ENCODE data around the gene ISM1.

Gene ISM1

DNA sequence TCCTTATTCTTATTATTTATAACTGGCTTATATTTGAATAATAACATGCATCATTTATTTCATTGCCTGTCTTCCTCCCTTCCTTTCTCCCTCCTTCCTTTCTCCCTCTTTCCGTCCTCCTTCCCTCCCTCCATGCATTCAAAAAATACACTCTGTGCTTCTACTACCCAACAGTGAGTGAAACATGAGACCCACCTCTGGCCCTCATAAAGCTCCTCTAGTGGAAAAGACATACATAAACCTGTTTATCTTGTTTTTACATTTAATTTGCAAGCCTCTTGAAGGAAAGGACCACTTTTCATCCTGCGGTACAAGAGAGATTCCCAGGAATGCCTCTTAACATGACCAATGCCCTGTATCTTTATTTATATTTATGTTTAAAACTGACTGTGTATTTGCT, 21.8 kb upstream of the ISM1 start:
- Histone ChIP-seq H3K79me2 (ENCODE audit: low read length) (no peaks in the 10 kb centered on the region), H3K36me3 (replicated peaks; ENCODE audit: low read depth, low read length) (no peaks in the 10 kb centered on the region), H3K4me3 (ENCODE audit: low read length) (no peak overlapping the region), H3K4me2 (ENCODE audit: low read length) (no peak overlapping the region), H4K20me1 (ENCODE audit: insufficient read depth, low read length) (no peaks in the 10 kb centered on the region), H3K27ac (ENCODE audit: low read length) (no peak overlapping the region), H3K9me3 (ENCODE audit: insufficient read depth, low read length) (no peaks in the 10 kb centered on the region), H3K4me1 (ENCODE audit: low read length) (peaks cover 7% of the 10 kb centered on the region; the same call in 1 of the 2 replicates), H3K9ac (ENCODE audit: low read length) (no peak overlapping the region), H2AFZ (ENCODE audit: low read depth, low read length) (no peak overlapping the region), H3K27me3 (ENCODE audit: low read depth, low read length) (no peaks in the 10 kb centered on the region)
- no peak for TF ChIP-seq EZH2phosphoT487 (IDR thresholded peaks at IDR 0.05; ENCODE audit: low read depth)
- TF ChIP-seq, protein P1, sequence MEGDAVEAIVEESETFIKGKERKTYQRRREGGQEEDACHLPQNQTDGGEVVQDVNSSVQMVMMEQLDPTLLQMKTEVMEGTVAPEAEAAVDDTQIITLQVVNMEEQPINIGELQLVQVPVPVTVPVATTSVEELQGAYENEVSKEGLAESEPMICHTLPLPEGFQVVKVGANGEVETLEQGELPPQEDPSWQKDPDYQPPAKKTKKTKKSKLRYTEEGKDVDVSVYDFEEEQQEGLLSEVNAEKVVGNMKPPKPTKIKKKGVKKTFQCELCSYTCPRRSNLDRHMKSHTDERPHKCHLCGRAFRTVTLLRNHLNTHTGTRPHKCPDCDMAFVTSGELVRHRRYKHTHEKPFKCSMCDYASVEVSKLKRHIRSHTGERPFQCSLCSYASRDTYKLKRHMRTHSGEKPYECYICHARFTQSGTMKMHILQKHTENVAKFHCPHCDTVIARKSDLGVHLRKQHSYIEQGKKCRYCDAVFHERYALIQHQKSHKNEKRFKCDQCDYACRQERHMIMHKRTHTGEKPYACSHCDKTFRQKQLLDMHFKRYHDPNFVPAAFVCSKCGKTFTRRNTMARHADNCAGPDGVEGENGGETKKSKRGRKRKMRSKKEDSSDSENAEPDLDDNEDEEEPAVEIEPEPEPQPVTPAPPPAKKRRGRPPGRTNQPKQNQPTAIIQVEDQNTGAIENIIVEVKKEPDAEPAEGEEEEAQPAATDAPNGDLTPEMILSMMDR (IDR thresholded peaks at IDR 0.05; ENCODE audit: low read depth, low read length), result no peak

- no peak overlapping the region for H3K27ac ChIP-seq (ENCODE audit: low read length)
- H3K9me3 ChIP-seq (ENCODE audit: insufficient read depth, low read length), result no peaks in the 10 kb centered on the region
- no peak overlapping the region for H3K9ac ChIP-seq (ENCODE audit: low read length)
- H4K20me1 ChIP-seq (ENCODE audit: insufficient read depth, low read length), result no peaks in the 10 kb centered on the region
- H3K79me2 ChIP-seq (ENCODE audit: low read length), result no peaks in the 10 kb centered on the region
- TF ChIP-seq EZH2phosphoT487 (IDR thresholded peaks at IDR 0.05; ENCODE audit: low read depth), result no peak
- TF ChIP-seq, protein P1 (IDR thresholded peaks at IDR 0.05; ENCODE audit: low read depth, low read length), result no peak
- no peaks in the 10 kb centered on the region for H3K36me3 ChIP-seq (replicated peaks; ENCODE audit: low read depth, low read length)
- no peak overlapping the region for H3K4me2 ChIP-seq (ENCODE audit: low read length)
- peaks cover 7% of the 10 kb centered on the region; the same call in 1 of the 2 replicates for H3K4me1 ChIP-seq (ENCODE audit: low read length)
- H3K4me3 ChIP-seq (ENCODE audit: low read length), result no peak overlapping the region
- no peaks in the 10 kb centered on the region for H3K27me3 ChIP-seq (ENCODE audit: low read depth, low read length)
- H2AFZ ChIP-seq (ENCODE audit: low read depth, low read length), result no peak overlapping the region
These were observed 20.1 kb upstream of the ISM1 start for GRCh38 chr20:13200767-13201500.

DNA sequence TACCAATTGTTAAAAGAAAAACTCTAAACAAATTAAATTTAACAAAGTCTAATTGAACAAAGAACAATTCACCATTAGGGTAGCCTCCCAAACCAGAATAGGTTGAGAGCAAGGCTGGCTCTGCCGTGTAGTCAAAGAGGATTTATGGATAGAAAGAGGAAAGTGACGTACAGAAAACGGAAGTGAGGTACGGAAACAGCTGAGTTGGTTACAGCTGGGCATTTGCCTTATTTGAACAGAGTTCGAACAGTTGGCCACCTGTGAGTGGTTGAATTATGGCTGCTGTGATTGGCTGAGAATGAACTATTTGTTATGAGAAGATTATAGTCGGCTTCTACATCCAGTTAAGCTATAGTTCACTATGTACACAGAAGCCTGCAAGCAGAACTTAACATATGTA, 18.5 kb upstream of the ISM1 start:
- Histone ChIP-seq H4K20me1 (ENCODE audit: insufficient read depth, low read length) (no peaks in the 10 kb centered on the region), H3K79me2 (ENCODE audit: low read length) (no peaks in the 10 kb centered on the region), H3K27ac (ENCODE audit: low read length) (no peak overlapping the region), H3K27me3 (ENCODE audit: low read depth, low read length) (no peaks in the 10 kb centered on the region), H3K4me1 (ENCODE audit: low read length) (peaks cover 7% of the 10 kb centered on the region; the same call in 1 of the 2 replicates), H3K9ac (ENCODE audit: low read length) (no peak overlapping the region), H3K4me2 (ENCODE audit: low read length) (peak overlapping the region; percentile 40), H3K9me3 (ENCODE audit: insufficient read depth, low read length) (no peaks in the 10 kb centered on the region), H3K36me3 (replicated peaks; ENCODE audit: low read depth, low read length) (no peaks in the 10 kb centered on the region), H2AFZ (ENCODE audit: low read depth, low read length) (0 out of 2 replicates have a peak overlapping the region, but pooled peaks have one; percentile 59), H3K4me3 (ENCODE audit: low read length) (peak overlapping the region; percentile 0; the same call in 1 of the 2 replicates)
- TF ChIP-seq, protein P1 (IDR thresholded peaks at IDR 0.05; ENCODE audit: low read depth, low read length), result no peak
- TF ChIP-seq EZH2phosphoT487 (IDR thresholded peaks at IDR 0.05; ENCODE audit: low read depth), result no peak

GRCh38 chr20:13205425-13205824, 15.6 kb upstream of the ISM1 start:
- H3K36me3 ChIP-seq (replicated peaks; ENCODE audit: low read depth, low read length), result no peaks in the 10 kb centered on the region
- H3K79me2 ChIP-seq (ENCODE audit: low read length), result no peaks in the 10 kb centered on the region
- H3K9me3 ChIP-seq (ENCODE audit: insufficient read depth, low read length), result no peaks in the 10 kb centered on the region
- H4K20me1 ChIP-seq (ENCODE audit: insufficient read depth, low read length), result no peaks in the 10 kb centered on the region
- H2AFZ ChIP-seq (ENCODE audit: low read depth, low read length), result no peak overlapping the region
- TF ChIP-seq, protein P1 (IDR thresholded peaks at IDR 0.05; ENCODE audit: low read depth, low read length), result no peak
- TF ChIP-seq EZH2phosphoT487 (IDR thresholded peaks at IDR 0.05; ENCODE audit: low read depth), result no peak
- peaks cover 7% of the 10 kb centered on the region; the same call in 1 of the 2 replicates for H3K4me1 ChIP-seq (ENCODE audit: low read length)
- H3K4me3 ChIP-seq (ENCODE audit: low read length), result no peak overlapping the region
- no peaks in the 10 kb centered on the region for H3K27me3 ChIP-seq (ENCODE audit: low read depth, low read length)
- no peak overlapping the region for H3K9ac ChIP-seq (ENCODE audit: low read length)
- H3K4me2 ChIP-seq (ENCODE audit: low read length), result no peak overlapping the region
- no peak overlapping the region for H3K27ac ChIP-seq (ENCODE audit: low read length)

Data from OCI-LY3 (cell line).